GM12864 (cell line): ENCODE data around the gene ZNF165.
A peak's percentile ranks its signal among the peaks of the same experiment; 100 is the strongest.

Experiments
- DNase-seq: peaks from one replicate; pipeline ENCODE4 v3.0.0-alpha.2; 2011; ENCODE audit warnings: low read depth
- H3K4me3 ChIP-seq: 2 replicates; pipeline ENCODE4 v1.5.1; 2011; ENCODE audit warnings: mild to moderate bottlenecking, low read depth, low read length, control low read depth
- CTCF ChIP-seq: IDR thresholded peaks from 2 replicates; pipeline ENCODE4 v1.5.1; 2011; ENCODE audit warnings: low read depth, mild to moderate bottlenecking, moderate library complexity, low read length, control low read depth, inconsistent platforms; ENCODE audit errors: missing control alignments

ZNF165 gene

GRCh38 chr6:28136585-28137504 lies 56.5 kb downstream of the ZNF165 start:
- no peak for TF ChIP-seq CTCF
- DNase-seq = peak; percentile 88

GRCh38 chr6:28137505-28137981 lies 57.2 kb downstream of the ZNF165 start:
- no peak for DNase-seq

More at GRCh38 chr6:28136585-28137504, 56.5 kb downstream of the ZNF165 start:
- H3K4me3 ChIP-seq = peak overlapping the region; percentile 58

More at GRCh38 chr6:28137505-28137981, 57.2 kb downstream of the ZNF165 start:
- H3K4me3 ChIP-seq = peak overlapping the region; percentile 58
- no peak for TF ChIP-seq CTCF
